HEK293 (cell line): ENCODE measurements around the gene MTOR.
"Not testable (repeated sequence)": the region's sequence is repeated elsewhere in the genome, so short reads cannot be mapped to it uniquely, and the experiment has no call there.

ENCODE experiments used
- BCL11B ChIP-seq: fragments of 450-650 bp; formaldehyde crosslinking; IDR thresholded peaks from 2 replicates; pipeline ENCODE4 v1.5.1; 2016; ENCODE audit warnings: low read depth, missing biosample characterization, missing genetic modification characterization
- KLF10 ChIP-seq: fragments of 450-650 bp; IDR thresholded peaks from 2 replicates; pipeline ENCODE4 v1.5.1; 2018; ENCODE audit warnings: missing biosample characterization, mild to moderate bottlenecking, missing genetic modification characterization
- TF ChIP-seq, protein P1 (sequence below): fragments of 450-650 bp; formaldehyde crosslinking; IDR thresholded peaks from 2 replicates; pipeline ENCODE4 v1.5.0; 2017; ENCODE audit warnings: missing biosample characterization, missing genetic modification characterization, borderline replicate concordance

DNA sequence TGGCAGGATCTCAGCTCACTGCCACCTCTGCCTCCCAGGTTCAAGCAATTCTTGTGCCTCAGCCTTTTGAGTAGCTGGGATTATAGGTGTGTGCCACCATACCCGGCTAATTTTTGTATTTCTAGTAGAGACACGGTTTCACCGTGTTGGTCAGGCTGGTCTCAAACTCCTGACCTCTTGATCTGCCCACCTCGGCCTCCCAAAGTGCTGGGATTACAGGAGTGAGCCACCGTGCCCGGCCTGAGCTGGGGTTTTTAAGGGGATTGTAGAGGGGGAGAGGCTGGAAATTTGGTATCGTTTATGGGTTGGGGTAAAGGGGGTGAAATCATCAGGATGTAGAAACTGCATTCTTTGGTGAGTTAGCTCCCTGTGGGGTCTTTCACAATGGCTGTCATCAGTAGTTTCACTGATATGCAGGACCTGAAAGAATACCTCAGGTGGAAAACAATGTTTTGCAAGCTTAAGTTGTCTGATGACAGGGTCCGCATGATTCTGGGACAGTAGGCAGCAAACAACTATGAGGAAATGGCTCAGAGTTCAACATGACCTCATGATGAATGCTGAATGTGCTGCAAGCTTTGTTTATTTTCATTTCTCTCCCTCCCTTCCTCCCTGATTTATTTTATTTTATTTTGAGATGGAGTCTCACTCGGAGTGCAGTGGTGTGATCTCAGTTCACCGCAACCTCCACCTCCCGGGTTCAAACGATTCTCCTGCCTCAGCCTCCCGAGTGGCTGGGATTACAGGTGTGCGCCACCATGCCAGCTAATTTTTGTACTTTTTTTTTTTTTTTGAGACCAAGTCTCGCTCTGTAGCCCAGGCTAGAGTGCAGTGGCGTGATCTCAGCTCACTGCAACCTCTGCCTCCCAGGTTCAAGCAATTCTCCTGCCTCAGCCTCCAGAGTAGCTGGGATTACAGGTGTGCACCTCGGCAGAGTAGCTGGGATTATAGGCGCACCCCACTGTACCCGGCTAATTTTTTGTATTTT, 5.3 kb upstream of the MTOR start:
- TF ChIP-seq, protein P1, sequence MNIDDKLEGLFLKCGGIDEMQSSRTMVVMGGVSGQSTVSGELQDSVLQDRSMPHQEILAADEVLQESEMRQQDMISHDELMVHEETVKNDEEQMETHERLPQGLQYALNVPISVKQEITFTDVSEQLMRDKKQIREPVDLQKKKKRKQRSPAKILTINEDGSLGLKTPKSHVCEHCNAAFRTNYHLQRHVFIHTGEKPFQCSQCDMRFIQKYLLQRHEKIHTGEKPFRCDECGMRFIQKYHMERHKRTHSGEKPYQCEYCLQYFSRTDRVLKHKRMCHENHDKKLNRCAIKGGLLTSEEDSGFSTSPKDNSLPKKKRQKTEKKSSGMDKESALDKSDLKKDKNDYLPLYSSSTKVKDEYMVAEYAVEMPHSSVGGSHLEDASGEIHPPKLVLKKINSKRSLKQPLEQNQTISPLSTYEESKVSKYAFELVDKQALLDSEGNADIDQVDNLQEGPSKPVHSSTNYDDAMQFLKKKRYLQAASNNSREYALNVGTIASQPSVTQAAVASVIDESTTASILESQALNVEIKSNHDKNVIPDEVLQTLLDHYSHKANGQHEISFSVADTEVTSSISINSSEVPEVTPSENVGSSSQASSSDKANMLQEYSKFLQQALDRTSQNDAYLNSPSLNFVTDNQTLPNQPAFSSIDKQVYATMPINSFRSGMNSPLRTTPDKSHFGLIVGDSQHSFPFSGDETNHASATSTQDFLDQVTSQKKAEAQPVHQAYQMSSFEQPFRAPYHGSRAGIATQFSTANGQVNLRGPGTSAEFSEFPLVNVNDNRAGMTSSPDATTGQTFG, result not testable (repeated sequence)
- not testable (repeated sequence) for TF ChIP-seq BCL11B, KLF10 (tag by site-specific recombination)
